H1 (cell line): Measurements from ENCODE around the gene NCAPG2. TPM values are rescaled to one million over a fixed set of nuclear protein-coding genes. Genes with fewer than 3 reads are reported as not detected.

Experiments used
- CTCF ChIA-PET: fragments of 300-600 bp; sonication (Branson Sonifier 250); formaldehyde crosslinking; loops from one replicate; lab custom pipeline; 2021; ENCODE audit not compliant: partially characterized antibody; lab: Charles Lee
- POLR2A ChIA-PET: fragments of 300-600 bp; sonication (Branson Sonifier 250); formaldehyde crosslinking; loops from one replicate; lab custom pipeline; 2021; ENCODE audit warnings: inconsistent platforms; ENCODE audit not compliant: partially characterized antibody; lab: Charles Lee
- DNase-seq, 2 experiments: peaks; one replicate each; pipeline versions ENCODE4 v3.0.0 to v3.0.0-alpha.2; 2010 to 2022; ENCODE audit warnings: low spot score in 2 of 2, low read depth in 1 of 2, mixed read lengths in 1 of 2
- FAIRE-seq: peaks from 2 replicates; lab custom pipeline; 2011; peaks lifted over from hg19 to GRCh38; lab: Jason Lieb, UNC
- H2AFZ ChIP-seq: 2 replicates; pipeline ENCODE4 v1.8.1; 2012; ENCODE audit warnings: low read length, inconsistent platforms
- H2AK5ac ChIP-seq: 2 replicates; pipeline ENCODE4 v1.6.1; 2013; ENCODE audit warnings: low read depth, low read length
- H2BK120ac ChIP-seq: replicated peaks from 2 replicates; pipeline ENCODE3; 2013; ENCODE audit warnings: low read depth, low read length, inconsistent platforms
- H2BK12ac ChIP-seq: 2 replicates; pipeline ENCODE4 v1.6.1; 2013; ENCODE audit warnings: low read depth, low read length
- H2BK15ac ChIP-seq: 2 replicates; pipeline ENCODE4 v1.6.1; 2013; ENCODE audit warnings: low read length
- H2BK20ac ChIP-seq: 2 replicates; pipeline ENCODE4 v1.6.1; 2013; ENCODE audit warnings: low read length
- H2BK5ac ChIP-seq: 2 replicates; pipeline ENCODE4 v1.6.1; 2013; ENCODE audit warnings: low read depth, low read length
- H3K14ac ChIP-seq: 2 replicates; pipeline ENCODE4 v1.6.1; 2013; ENCODE audit warnings: inconsistent platforms; ENCODE audit not compliant: insufficient read length
- H3K18ac ChIP-seq: 2 replicates; pipeline ENCODE4 v1.6.1; 2013; ENCODE audit warnings: low read length; ENCODE audit errors: extremely low read depth
- H3K23ac ChIP-seq: 2 replicates; pipeline ENCODE4 v1.6.1; 2013; ENCODE audit warnings: inconsistent platforms; ENCODE audit not compliant: insufficient read length
- H3K23me2 ChIP-seq: 2 replicates; pipeline ENCODE4 v1.6.1; 2013; ENCODE audit warnings: low read depth, low read length
- H3K27ac ChIP-seq: 2 replicates; pipeline ENCODE4 v1.6.1; 2011; ENCODE audit warnings: low read depth, low read length, inconsistent platforms
- H3K27me3 ChIP-seq, 4 experiments: replicated peaks in 1 of 4; 1 replicate in 1 of 4; 2 replicates in 3 of 4; pipeline versions ENCODE4 v1.6.1 to v1.8.1; 2011 to 2013; ENCODE audit warnings: low read length in 3 of 4, mild to moderate bottlenecking in 3 of 4, inconsistent platforms in 2 of 4, mixed read lengths in 2 of 4, moderate library complexity in 1 of 4; ENCODE audit not compliant: control insufficient read depth in 3 of 4, insufficient read depth in 3 of 4; ENCODE audit errors: extremely low read depth in 1 of 4
- H3K36me3 ChIP-seq, 4 experiments: 2 replicates each; pipeline versions ENCODE4 v1.6.1 to v1.8.1; 2011 to 2013; ENCODE audit warnings: mild to moderate bottlenecking in 4 of 4, low read length in 3 of 4, moderate library complexity in 2 of 4, control low read depth in 1 of 4, inconsistent platforms in 1 of 4; ENCODE audit not compliant: insufficient read depth in 4 of 4, control insufficient read depth in 2 of 4
- H3K4ac ChIP-seq: replicated peaks from 2 replicates; pipeline ENCODE3; 2013; ENCODE audit warnings: low read length, low read depth, mixed read lengths, inconsistent platforms; ENCODE audit not compliant: insufficient read length
- H3K4me1 ChIP-seq, 4 experiments: replicated peaks in 1 of 4; 1 replicate in 1 of 4; 2 replicates in 3 of 4; pipeline versions ENCODE4 v1.6.1 to v1.8.1; 2011 to 2013; ENCODE audit warnings: low read length in 3 of 4, inconsistent platforms in 2 of 4, mixed read lengths in 1 of 4; ENCODE audit not compliant: insufficient read depth in 4 of 4, control insufficient read depth in 3 of 4
- H3K4me2 ChIP-seq, 2 experiments: 2 replicates each; pipeline versions ENCODE4 v1.6.1 to v1.8.1; 2011 to 2013; ENCODE audit warnings: low read depth in 2 of 2, low read length in 2 of 2, control low read depth in 1 of 2, inconsistent platforms in 1 of 2, mild to moderate bottlenecking in 1 of 2; ENCODE audit not compliant: insufficient read depth in 1 of 2
- H3K4me3 ChIP-seq, 4 experiments: fragments of 200-600, 300-600 bp in 1 of 4; sonication (generic), shearing (Covaris generic), sonication (Bioruptor Twin) in 1 of 4; 2 replicates each; pipeline versions ENCODE4 v1.5.1 to v1.8.1; 2011 to 2016; ENCODE audit warnings: low read length in 4 of 4, low read depth in 3 of 4, control low read depth in 2 of 4, inconsistent platforms in 2 of 4, mild to moderate bottlenecking in 2 of 4, mixed read lengths in 1 of 4, moderate library complexity in 1 of 4; ENCODE audit not compliant: insufficient read depth in 2 of 4; ENCODE audit errors: extremely low read depth in 1 of 4
- H3K56ac ChIP-seq: replicated peaks from 2 replicates; pipeline ENCODE3; 2013; ENCODE audit warnings: low read depth, mild to moderate bottlenecking, mixed read lengths, low read length, inconsistent platforms; ENCODE audit not compliant: insufficient read length
- H3K79me1 ChIP-seq: 2 replicates; pipeline ENCODE4 v1.6.1; 2013; ENCODE audit warnings: low read depth, low read length, control low read depth
- H3K79me2 ChIP-seq, 2 experiments: 2 replicates each; pipeline versions ENCODE4 v1.6.1 to v1.8.1; 2012 to 2013; ENCODE audit warnings: low read length in 2 of 2, mild to moderate bottlenecking in 2 of 2, inconsistent platforms in 1 of 2; ENCODE audit not compliant: insufficient read depth in 2 of 2, control insufficient read depth in 1 of 2
- H3K9ac ChIP-seq, 4 experiments: replicated peaks in 1 of 4; 1 replicate in 1 of 4; 2 replicates in 3 of 4; pipeline versions ENCODE4 v1.6.1 to v1.8.1; 2011 to 2013; ENCODE audit warnings: low read depth in 3 of 4, low read length in 3 of 4, control low read depth in 2 of 4, mild to moderate bottlenecking in 2 of 4, moderate library complexity in 2 of 4, inconsistent platforms in 1 of 4; ENCODE audit errors: extremely low read depth in 1 of 4
- H3K9me3 ChIP-seq, 2 experiments: 2 replicates each; pipeline versions ENCODE4 v1.6.1 to v1.8.1; 2012 to 2013; ENCODE audit warnings: mild to moderate bottlenecking in 2 of 2, moderate library complexity in 2 of 2, control low read depth in 1 of 2, inconsistent platforms in 1 of 2, low read depth in 1 of 2, low read length in 1 of 2, mixed read lengths in 1 of 2; ENCODE audit not compliant: insufficient read depth in 2 of 2
- H4K20me1 ChIP-seq, 2 experiments: replicated peaks in 1 of 2; 2 replicates each; pipeline versions ENCODE3 to v1.8.1; 2011 to 2013; ENCODE audit warnings: inconsistent platforms in 2 of 2, low read length in 2 of 2, mild to moderate bottlenecking in 1 of 2; ENCODE audit not compliant: insufficient read depth in 2 of 2, control insufficient read depth in 1 of 2
- H4K5ac ChIP-seq: 2 replicates; pipeline ENCODE4 v1.6.1; 2013; ENCODE audit warnings: low read length, low read depth, mixed read lengths, inconsistent platforms; ENCODE audit not compliant: insufficient read length
- H4K8ac ChIP-seq: 2 replicates; pipeline ENCODE4 v1.8.0; 2013; ENCODE audit warnings: mild to moderate bottlenecking, moderate library complexity, low read length, inconsistent platforms; ENCODE audit not compliant: insufficient read depth; ENCODE audit errors: extremely low read depth
- H4K91ac ChIP-seq: replicated peaks from 2 replicates; pipeline ENCODE3; 2013; ENCODE audit warnings: low read length, mixed read lengths, inconsistent platforms; ENCODE audit not compliant: insufficient read length
- GABPA ChIP-seq: IDR thresholded peaks from 2 replicates; pipeline ENCODE4 v1.6.1; 2011; ENCODE audit warnings: mild to moderate bottlenecking, low read length, moderate library complexity, borderline replicate concordance; ENCODE audit not compliant: insufficient read depth
- WGBS, 2 experiments: shearing (Covaris generic) in 1 of 2; methylation state at CpG; one replicate each; pipeline versions ENCODE4 v1.1.6 to v1.1.7; 2013 to 2015; ENCODE audit warnings: low lambda C conversion rate in 2 of 2, mixed read lengths in 2 of 2, inconsistent platforms in 1 of 2, low coverage in 1 of 2, missing lambda C conversion rate in 1 of 2; ENCODE audit not compliant: insufficient replicate concordance in 2 of 2, insufficient coverage in 1 of 2, insufficient read length in 1 of 2; ENCODE audit errors: extremely low coverage in 1 of 2, missing lambda C conversion rate in 1 of 2; 5-methylcytosine and 5-hydroxymethylcytosine counted together
- polyA plus RNA-seq, 7 experiments: library from polyadenylated mRNA; depleted of rRNA in 3 of 7; stranded (reverse) in 5 of 7; unstranded in 2 of 7; fragments of >200 nt in 5 of 7; fragments of 200-250 nt in 2 of 7; gene quantifications; 1 replicate in 5 of 7; 2 replicates in 1 of 7; 4 replicates in 1 of 7; pipeline versions ENCODE4 v1.2.1 to v1.2.3, GENCODE V29; 2011 to 2013; ENCODE audit warnings: missing spikeins in 2 of 7, mixed read lengths in 2 of 7
- total RNA-seq: library from RNA; stranded (reverse); fragmentation: NEBNext Ultra II Directional; extraction: Animal tissue kit (Norgen Biotek cat#: 25700); gene quantifications from 2 replicates; pipeline ENCODE4 v1.2.1, GENCODE V29; 2021

Gene NCAPG2
- total and polyA plus RNA-seq, 2 of the 8 experiments (the other 6 are each of a cell fraction or from before 2014, with no cell fraction given) = 49.9 to 119 TPM

DNA sequence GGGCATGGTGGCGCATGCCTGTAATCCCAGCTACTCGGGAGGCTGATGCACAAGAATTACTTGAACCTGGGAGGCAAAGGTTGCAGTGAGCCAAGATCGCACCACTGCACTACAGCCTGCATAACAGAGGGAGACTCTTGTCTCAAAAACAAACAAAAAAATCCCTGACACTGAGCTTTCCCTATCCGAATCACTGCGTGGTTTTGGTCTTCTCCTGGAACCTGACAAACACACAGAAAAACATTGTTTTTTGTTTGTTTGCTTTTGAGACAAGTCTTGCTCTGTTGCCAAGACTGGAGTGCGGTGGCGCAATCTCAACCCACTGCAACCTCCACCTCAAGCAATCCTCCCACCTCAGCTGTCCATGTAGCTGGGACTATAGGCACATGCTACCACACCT, 66.6 kb downstream of the NCAPG2 start:
- no peak for TF ChIP-seq GABPA
- no peak overlapping the region for H3K9ac ChIP-seq
- no peaks in the 10 kb centered on the region for H3K4me1 ChIP-seq
- no peak for FAIRE-seq
- WGBS, 2 experiments = 95% methylated on average over 7 of the region's 7 CpGs; no CpG with 5 or more reads in 1 of the 2 experiments
- H3K23me2 ChIP-seq = no peaks in the 10 kb centered on the region
- H2BK5ac ChIP-seq = no peak overlapping the region
- H3K18ac ChIP-seq = no peak overlapping the region
- H3K27me3 ChIP-seq = no peaks in the 10 kb centered on the region
- no peak overlapping the region for H2BK120ac ChIP-seq
- no peak overlapping the region for H4K8ac ChIP-seq
- H3K27ac ChIP-seq = no peak overlapping the region
- H3K79me1 ChIP-seq = no peaks in the 10 kb centered on the region; the same call in 1 of the 2 replicates
- H2AFZ ChIP-seq = no peak overlapping the region
- H3K14ac ChIP-seq = no peak overlapping the region
- no peak overlapping the region for H3K4me2 ChIP-seq
- H2BK15ac ChIP-seq = no peak overlapping the region
- H2AK5ac ChIP-seq = no peak overlapping the region
- H3K4ac ChIP-seq = no peak overlapping the region
- ChIA-PET POLR2A (interaction anchor here (0.5 to 2.0 kb wide), 4 partner anchors 10 to 40 kb away, joined by 3 to 4 read pairs (median 4); no protein-coding TSS in a partner anchor), CTCF (interaction anchor here (4.6 kb wide), 1 partner anchor 9 kb away, joined by 19 read pairs; no protein-coding TSS in a partner anchor)
- H3K56ac ChIP-seq = no peak overlapping the region
- H2BK12ac ChIP-seq = no peak overlapping the region
- H4K5ac ChIP-seq = no peak overlapping the region
- no peak overlapping the region for H3K23ac ChIP-seq
- no peak overlapping the region for H3K4me3 ChIP-seq
- H2BK20ac ChIP-seq = no peak overlapping the region
- no peak overlapping the region for H4K91ac ChIP-seq
- peaks cover 0 to 3% of the 10 kb centered on the region in 2 experiments for H4K20me1 ChIP-seq
- no peaks in the 10 kb centered on the region for H3K9me3 ChIP-seq
- peaks cover 2% of the 10 kb centered on the region in 2 experiments; a peak in 1 of 4 replicates for H3K79me2 ChIP-seq
- peaks cover 8 to 35% (median 17%) of the 10 kb centered on the region in 4 experiments; a peak in 7 of 8 replicates for H3K36me3 ChIP-seq
- no peak for DNase-seq
